K562 (cell line): ENCODE data around the gene MALAT1. TPM values are rescaled to one million over a fixed set of nuclear protein-coding genes. Genes with fewer than 3 reads are reported as not detected.
A peak's percentile ranks its signal among the peaks of the same experiment; 100 is the strongest.

Experiments used
- BRD9 ChIP-seq: fragments of 450-650 bp; IDR thresholded peaks from 2 replicates; pipeline ENCODE4 v1.6.1; 2018; ENCODE audit warnings: low read depth; ENCODE audit not compliant: partially characterized antibody
- CBFA2T3 ChIP-seq: fragments of 450-650 bp; IDR thresholded peaks from 2 replicates; pipeline ENCODE4 v1.6.1; 2017
- CHCHD3 ChIP-seq: fragments of 250-450 bp; sonication (Bioruptor Pico); IDR thresholded peaks from 2 replicates; pipeline ENCODE4 v2.1.2; 2022; ENCODE audit warnings: mild to moderate bottlenecking
- EP300 ChIP-seq: IDR thresholded peaks from 2 replicates; pipeline ENCODE4 v1.6.1; 2012; ENCODE audit warnings: low read length, improper control_type of control experiment
- HDGF ChIP-seq: fragments of 450-650 bp; IDR thresholded peaks from 2 replicates; pipeline ENCODE4 v1.6.1; 2016
- HES1 ChIP-seq: fragments of 450-650 bp; IDR thresholded peaks from 2 replicates; pipeline ENCODE4 v1.6.1; 2016; ENCODE audit warnings: low read depth, mild to moderate bottlenecking, moderate library complexity
- HMGXB4 ChIP-seq: sonication (generic); formaldehyde crosslinking; IDR thresholded peaks from 2 replicates; pipeline ENCODE4 v1.8.1; 2023; ENCODE audit warnings: mild to moderate bottlenecking, missing genetic modification reagents
- MLLT1 ChIP-seq, 2 experiments: fragments of 450-650 bp; IDR thresholded peaks; 2 replicates each; pipeline ENCODE4 v1.6.1; 2016
- NFE2 ChIP-seq: IDR thresholded peaks from 2 replicates; pipeline ENCODE4 v1.6.1; 2014; ENCODE audit warnings: antibody characterized with exemption, low read depth
- NR2C1 ChIP-seq, 2 experiments: fragments of 450-650 bp; IDR thresholded peaks; 2 replicates each; pipeline ENCODE4 v1.6.1; 2017; ENCODE audit warnings: mild to moderate bottlenecking in 2 of 2, antibody characterized with exemption in 1 of 2, inconsistent platforms in 1 of 2, missing compliant biosample characterization in 1 of 2, missing genetic modification characterization in 1 of 2
- PHF21A ChIP-seq: fragments of 450-650 bp; IDR thresholded peaks from 2 replicates; pipeline ENCODE4 v1.6.1; 2017; ENCODE audit warnings: low read depth, borderline replicate concordance
- PML ChIP-seq: IDR thresholded peaks from 2 replicates; pipeline ENCODE4 v1.6.1; 2012; ENCODE audit warnings: low read length, inconsistent platforms
- RBFOX2 ChIP-seq: fragments of 200-400 bp; formaldehyde crosslinking; IDR thresholded peaks from 2 replicates; pipeline ENCODE4 v1.6.1; 2017; ENCODE audit warnings: low read depth, mild to moderate bottlenecking, low read length, moderate library complexity
- RFX1 ChIP-seq: fragments of 450-650 bp; IDR thresholded peaks from 2 replicates; pipeline ENCODE4 v1.6.1; 2016; ENCODE audit warnings: mild to moderate bottlenecking, moderate library complexity
- SAFB2 ChIP-seq: fragments of 200-400 bp; formaldehyde crosslinking; IDR thresholded peaks from 2 replicates; pipeline ENCODE4 v1.6.1; 2018; ENCODE audit warnings: borderline replicate concordance, low read length, low read depth, moderate library complexity; ENCODE audit not compliant: severe bottlenecking
- SP1 ChIP-seq: sonication (generic); formaldehyde crosslinking; IDR thresholded peaks from 2 replicates; pipeline ENCODE4 v1.8.1; 2022; ENCODE audit warnings: mild to moderate bottlenecking, missing genetic modification reagents
- STAT5A ChIP-seq: IDR thresholded peaks from 2 replicates; pipeline ENCODE4 v1.6.1; 2012; ENCODE audit warnings: low read length, inconsistent platforms, borderline replicate concordance
- TCF15 ChIP-seq: fragments of 250-450 bp; sonication (Bioruptor Pico); IDR thresholded peaks from 2 replicates; pipeline ENCODE4 v1.8.0; 2022; ENCODE audit warnings: moderate library complexity, mild to moderate bottlenecking, inconsistent platforms
- THRAP3 ChIP-seq: fragments of 450-650 bp; IDR thresholded peaks from 2 replicates; pipeline ENCODE4 v1.6.1; 2016; ENCODE audit warnings: mild to moderate bottlenecking, inconsistent platforms, borderline replicate concordance
- ZBTB34 ChIP-seq: fragments of 250-450 bp; sonication (Bioruptor Pico); IDR thresholded peaks from 2 replicates; pipeline ENCODE4 v1.8.0; 2021; ENCODE audit warnings: mild to moderate bottlenecking, moderate library complexity
- ZFX ChIP-seq: sonication (generic); formaldehyde crosslinking; IDR thresholded peaks from 2 replicates; pipeline ENCODE4 v1.8.0; 2022; ENCODE audit warnings: mild to moderate bottlenecking, missing genetic modification reagents, moderate library complexity
- ZNF143 ChIP-seq: sonication (generic); formaldehyde crosslinking; IDR thresholded peaks from 2 replicates; pipeline ENCODE4 v1.9.0; 2022; ENCODE audit warnings: mild to moderate bottlenecking, missing genetic modification reagents
- ZNF146 ChIP-seq: IDR thresholded peaks from one replicate; pipeline ENCODE4 v1.6.1; 2018; ENCODE audit warnings: missing compliant biosample characterization; ENCODE audit not compliant: unreplicated experiment
- ZNF695 ChIP-seq: fragments of 450-650 bp; formaldehyde crosslinking; IDR thresholded peaks from 2 replicates; pipeline ENCODE4 v1.4.0; 2020; ENCODE audit warnings: mild to moderate bottlenecking, moderate library complexity
- polyA plus RNA-seq, 8 experiments: library from polyadenylated mRNA; depleted of rRNA in 4 of 8; stranded (reverse) in 5 of 8; unstranded in 3 of 8; fragments of >200 nt; fragmentation: Nextera tagmentation in 2 of 8; fragmentation: Illumina TruSeq in 1 of 8; extraction: Ambion mirVana in 2 of 8; extraction: Trizol in 1 of 8; gene quantifications; 2 replicates each; pipeline versions ENCODE4 v1.2.1 to v1.2.3, GENCODE V29; 2011 to 2014; ENCODE audit warnings: inconsistent platforms in 1 of 8, missing spikeins in 1 of 8
- total RNA-seq, 7 experiments: library from RNA; depleted of rRNA in 6 of 7; stranded (reverse); fragments of >200 nt in 6 of 7; fragmentation: Illumina TruSeq in 2 of 7; extraction: Trizol in 2 of 7; gene quantifications; 2 replicates each; pipeline versions ENCODE4 v1.2.1 to v1.2.3, GENCODE V29; 2011 to 2021; ENCODE audit warnings: low replicate concordance in 1 of 7

MALAT1 gene
- total and polyA plus RNA-seq, 9 of the 15 experiments (the other 6 are each of a cell fraction or from before 2014, with no cell fraction given) = 363 to 8,715 (median 2,351) TPM

GRCh38 chr11:65454696-65455456 lies 44.0 kb upstream of the MALAT1 start (continued):
- TF ChIP-seq MLLT1 (IDR thresholded peaks at IDR 0.05) = peak; percentile 18 to 86; a peak in 2 of 4 replicates
- TF ChIP-seq SP1 (CRISPR knock-in tag) = peak; percentile 82
- no peak for TF ChIP-seq NR2C1 (IDR thresholded peaks at IDR 0.05)
- no peak for TF ChIP-seq NR2C1 (tag; IDR thresholded peaks at IDR 0.05)
- no peak for TF ChIP-seq HDGF
- TF ChIP-seq STAT5A = no peak
- no peak; the same call in 1 of the 2 replicates for TF ChIP-seq CBFA2T3
- peak; percentile 98 for TF ChIP-seq RBFOX2
- no peak for TF ChIP-seq NFE2
- no peak for TF ChIP-seq PHF21A
- TF ChIP-seq BRD9 = no peak
- no peak for TF ChIP-seq EP300
- peak; percentile 44 for TF ChIP-seq PML
- TF ChIP-seq ZNF695 = no peak
- no peak for TF ChIP-seq CHCHD3
- TF ChIP-seq ZBTB34 (CRISPR knock-in tag) = no peak
- TF ChIP-seq HMGXB4 (CRISPR knock-in tag) = no peak
- TF ChIP-seq HES1 = no peak
- TF ChIP-seq ZNF146 = no peak
- TF ChIP-seq THRAP3 = no peak
- TF ChIP-seq RFX1 = no peak; the same call in 1 of the 2 replicates
- no peak for TF ChIP-seq SAFB2
- no peak for TF ChIP-seq ZNF143
- no peak for TF ChIP-seq TCF15 (CRISPR knock-in tag)
- peak; percentile 58 for TF ChIP-seq ZFX (CRISPR knock-in tag)
